Lung microvascular endothelial cell (primary cell): ENCODE measurements around the gene FMN1. TPM values are rescaled to one million over a fixed set of nuclear protein-coding genes. Genes with fewer than 3 reads are reported as not detected.

Experiments used
- DNase-seq, 2 donors: peaks; one replicate each; pipeline versions ENCODE4 v3.0.0 to v3.0.0-alpha.2; 2010; ENCODE audit warnings: low read depth in 2 of 2
- total RNA-seq: library from RNA; depleted of rRNA; stranded (reverse); fragments of >200 nt; gene quantifications from 2 replicates; pipeline ENCODE4 v1.2.1, GENCODE V29; 2014

Gene FMN1
- total RNA-seq, 1 donor from 2014 or later: under 0.01 TPM

DNA sequence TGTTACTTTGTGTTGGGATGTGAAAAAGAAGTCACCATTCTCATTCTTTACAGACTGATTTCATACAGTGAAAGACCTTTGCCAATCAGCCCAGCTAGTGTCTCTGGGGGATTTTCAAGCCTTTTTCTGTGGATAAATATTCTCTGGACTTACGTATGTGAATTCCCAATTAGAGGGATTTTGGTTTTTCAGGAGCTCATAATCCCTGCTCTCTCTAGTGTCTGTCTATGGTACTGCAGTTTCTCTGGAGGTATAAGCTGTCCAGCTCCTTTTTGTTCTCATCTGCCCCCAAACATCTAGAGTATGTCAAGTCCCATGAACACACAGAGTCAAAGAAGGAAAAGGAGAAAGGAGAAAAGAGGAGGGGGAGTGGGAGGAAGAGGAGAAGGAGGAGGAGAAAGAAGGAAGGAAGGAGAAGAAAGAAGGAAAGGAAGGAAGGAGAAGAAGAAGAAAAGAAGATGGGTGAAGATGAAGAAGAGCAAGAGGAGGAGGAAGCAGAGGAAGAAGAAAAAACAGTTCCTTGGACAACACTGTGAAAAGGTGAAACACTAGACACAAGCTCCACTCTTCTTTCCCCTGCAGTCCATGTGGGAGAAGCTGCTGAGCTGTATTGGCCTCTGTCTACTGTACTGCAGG lies 258.1 kb downstream of the FMN1 start:
- peak; percentile 69 to 74 for DNase-seq

DNA sequence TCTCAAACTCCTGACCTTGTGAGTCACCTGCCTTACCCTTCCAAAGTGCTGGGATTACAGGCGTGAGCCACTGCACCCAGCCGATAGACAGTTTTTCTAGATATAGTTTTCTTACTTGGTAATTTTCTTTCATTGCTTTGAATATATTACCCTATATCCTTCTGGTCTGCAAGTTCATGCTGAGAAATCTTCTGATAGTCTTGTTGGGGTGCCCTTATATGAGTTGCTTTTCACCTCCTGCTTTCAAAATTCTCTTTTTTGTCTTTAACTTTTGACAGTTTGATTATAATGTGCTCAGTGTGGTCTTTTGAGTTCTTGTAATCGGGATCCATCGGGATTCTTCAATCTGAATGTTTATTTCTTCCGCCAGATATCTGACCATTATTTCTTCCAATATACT lies 259.4 kb downstream of the FMN1 start:
- DNase-seq: no peak

DNA sequence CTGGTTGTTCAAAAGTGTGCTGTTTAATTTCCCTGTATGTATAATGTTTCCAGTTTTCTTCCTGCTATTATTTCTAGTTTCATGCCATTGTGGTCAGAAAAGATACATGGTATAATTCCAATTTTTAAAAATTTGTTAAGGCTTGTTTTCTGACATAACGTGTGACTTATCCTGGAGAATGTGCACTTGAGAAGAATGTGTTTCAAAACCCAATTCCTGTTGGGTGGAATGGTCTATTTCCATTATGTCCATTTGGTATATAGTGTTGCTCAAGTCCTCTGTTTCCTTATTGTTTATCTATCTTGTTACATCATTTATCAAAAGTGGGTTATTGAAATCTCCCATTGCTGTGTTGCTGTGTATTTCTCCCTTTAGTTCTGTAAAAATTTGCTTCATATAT lies 261.3 kb downstream of the FMN1 start:
- DNase-seq: no peak

DNA sequence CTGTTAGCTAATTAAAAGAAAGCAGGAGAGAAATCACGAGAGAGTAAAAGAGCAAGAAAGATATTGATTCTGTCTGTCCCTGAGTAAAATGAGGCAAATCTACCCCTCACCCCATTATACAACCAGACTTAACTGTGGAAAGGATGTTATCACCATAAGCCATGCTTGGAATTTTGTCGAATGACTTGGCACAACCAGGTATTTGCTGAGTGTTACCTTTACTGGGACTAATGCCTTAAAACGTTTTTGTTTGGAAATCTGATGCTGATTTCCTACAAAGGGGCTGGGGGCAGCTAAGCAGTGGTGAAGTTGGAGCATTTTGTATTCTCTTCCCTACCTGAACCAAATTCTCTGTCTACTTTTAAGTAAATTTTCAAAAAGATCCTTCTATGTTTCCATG lies 265.6 kb downstream of the FMN1 start:
- no peak for DNase-seq

DNA sequence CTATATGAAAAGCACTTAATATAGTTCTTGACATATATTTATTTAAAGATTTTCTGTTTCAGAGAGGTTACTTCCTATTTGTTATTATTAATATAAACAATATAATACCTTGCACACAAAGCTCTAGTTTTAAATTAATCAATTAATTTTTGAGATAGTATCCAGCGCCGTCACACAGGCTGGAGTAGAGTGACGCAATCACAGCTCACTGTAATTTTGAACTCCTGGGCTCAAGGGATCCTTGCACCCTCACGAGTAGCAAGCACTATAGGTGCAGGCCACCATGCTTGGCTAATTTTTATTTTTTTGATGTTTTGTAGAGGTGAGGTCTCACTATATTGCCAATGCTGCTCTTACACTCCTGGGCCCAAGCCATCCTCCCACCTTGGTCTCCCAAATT lies 267.4 kb downstream of the FMN1 start:
- no peak for DNase-seq

DNA sequence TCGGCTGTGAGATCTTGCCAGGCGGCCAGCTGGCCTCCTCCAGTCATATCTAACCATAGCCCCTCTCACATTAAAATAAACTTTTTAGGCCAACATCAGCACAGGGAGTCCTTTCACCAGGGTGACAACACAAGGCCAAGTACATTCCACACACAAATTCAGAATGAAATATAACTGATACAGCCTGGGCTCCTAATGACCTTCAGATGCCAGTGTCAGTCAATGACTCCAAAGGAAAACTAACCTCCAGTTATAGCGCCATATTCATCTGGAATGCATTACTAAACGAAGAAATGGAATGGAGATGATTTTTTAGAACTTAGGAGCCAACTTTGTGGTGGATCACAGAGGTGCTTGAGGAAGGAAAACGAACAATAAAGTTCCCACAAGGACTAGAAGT lies 271.3 kb downstream of the FMN1 start:
- no peak for DNase-seq

DNA sequence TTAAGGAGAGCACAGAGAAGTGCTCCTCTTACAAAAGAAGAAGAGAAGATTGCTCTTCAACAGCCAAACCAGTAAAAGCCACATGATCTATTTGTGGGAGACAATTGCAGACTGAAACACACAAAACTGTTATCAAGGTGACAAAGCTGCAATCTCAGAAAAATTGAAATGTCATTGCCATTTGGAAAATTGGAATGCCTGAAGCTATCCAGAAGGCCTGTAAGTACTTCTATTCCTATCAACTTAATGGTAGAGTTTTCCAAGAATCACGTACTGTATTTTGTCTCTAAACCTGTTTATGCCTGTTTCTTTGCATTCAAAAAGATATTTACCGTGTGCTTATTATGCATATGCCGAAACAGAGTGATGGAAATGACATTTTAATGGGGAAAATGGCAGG lies 272.0 kb downstream of the FMN1 start:
- DNase-seq: no peak

DNA sequence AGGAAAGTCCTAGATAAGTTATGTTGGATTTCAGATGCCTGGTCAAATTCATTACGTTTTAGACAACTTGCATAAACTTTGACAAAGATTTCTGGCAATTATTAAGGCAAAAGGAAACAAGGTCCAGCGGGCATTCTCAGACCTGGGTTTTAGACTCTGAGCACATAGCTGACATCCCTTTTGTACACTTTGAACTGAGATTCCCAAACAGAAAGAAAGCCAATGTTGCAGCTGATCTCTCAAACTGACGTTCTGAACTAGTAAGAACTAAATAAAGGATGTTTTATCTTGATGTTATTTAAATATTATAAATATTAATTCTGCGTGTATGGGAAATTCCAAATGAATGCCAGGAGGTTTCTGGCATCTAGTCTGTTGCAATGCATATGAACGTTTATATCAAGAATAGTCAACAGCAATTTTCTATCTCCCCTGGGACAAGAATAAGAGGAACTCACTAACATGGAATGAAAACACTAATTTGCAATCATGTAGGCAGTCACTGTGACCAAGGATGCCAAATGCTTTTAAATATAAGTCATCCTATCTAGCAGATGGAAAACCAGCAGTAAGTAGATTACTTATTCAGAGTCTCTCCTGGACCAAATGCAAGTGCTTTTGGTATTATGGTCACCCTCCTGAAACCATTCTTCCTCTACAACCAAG lies 274.6 kb downstream of the FMN1 start:
- no peak for DNase-seq

DNA sequence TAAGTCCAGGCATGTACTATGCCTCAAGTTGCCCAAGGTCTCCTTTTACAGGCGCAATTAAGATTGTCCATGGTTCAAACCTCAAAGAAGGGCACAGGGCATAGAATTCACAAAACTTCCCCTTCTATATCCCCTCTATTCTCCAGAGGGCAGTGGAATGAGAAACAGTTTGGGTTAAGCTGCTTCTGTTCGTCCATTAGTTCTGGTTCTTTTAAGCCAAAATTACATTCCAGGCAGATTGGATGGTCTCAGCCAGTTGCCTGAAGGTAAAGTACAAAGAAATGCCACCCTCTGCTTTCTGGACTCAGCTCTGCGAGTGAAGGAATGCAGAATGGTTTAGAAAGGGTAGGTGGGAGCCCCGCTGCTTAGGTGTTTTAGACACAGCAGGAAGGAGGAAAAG lies 276.0 kb downstream of the FMN1 start:
- no peak for DNase-seq

DNA sequence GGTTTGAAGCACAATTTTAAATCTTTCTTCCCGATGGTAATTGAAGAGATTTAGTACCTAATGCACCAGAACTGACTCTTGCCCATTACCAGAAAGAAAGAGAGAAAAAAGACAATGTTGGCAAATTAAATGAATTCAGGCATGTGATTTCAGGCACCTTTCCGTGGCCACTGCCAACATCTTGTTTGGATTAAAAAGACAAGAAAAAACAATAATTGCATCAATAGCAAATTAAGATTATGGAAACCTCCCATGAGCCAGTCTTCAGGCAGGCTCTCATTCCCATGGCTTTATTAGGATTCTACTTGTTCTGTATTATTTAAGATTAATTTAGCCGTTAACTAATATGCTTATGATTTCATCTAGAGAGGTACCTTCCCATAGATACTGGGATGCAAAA lies 283.7 kb downstream of the FMN1 start:
- DNase-seq: no peak

DNA sequence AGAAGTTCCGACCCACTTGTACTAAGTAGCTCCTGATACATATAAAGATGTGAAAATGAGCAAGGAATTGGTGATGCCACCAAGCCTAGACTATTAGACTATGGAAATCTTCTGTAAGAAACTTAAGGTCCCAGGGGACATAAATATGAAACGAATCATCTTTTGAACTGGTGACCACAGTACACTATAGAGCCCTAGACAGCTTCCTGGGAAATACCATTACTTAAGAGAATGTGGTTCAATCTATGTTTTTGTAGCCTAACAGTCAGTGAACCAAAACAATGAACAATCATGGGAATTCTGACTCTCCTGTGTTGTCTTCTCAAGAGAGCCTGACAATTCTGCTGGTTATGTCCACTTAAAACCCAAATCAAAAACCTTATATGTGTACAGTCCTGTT lies 285.1 kb downstream of the FMN1 start:
- DNase-seq: peak in 1 of 2 donors; percentile 16

DNA sequence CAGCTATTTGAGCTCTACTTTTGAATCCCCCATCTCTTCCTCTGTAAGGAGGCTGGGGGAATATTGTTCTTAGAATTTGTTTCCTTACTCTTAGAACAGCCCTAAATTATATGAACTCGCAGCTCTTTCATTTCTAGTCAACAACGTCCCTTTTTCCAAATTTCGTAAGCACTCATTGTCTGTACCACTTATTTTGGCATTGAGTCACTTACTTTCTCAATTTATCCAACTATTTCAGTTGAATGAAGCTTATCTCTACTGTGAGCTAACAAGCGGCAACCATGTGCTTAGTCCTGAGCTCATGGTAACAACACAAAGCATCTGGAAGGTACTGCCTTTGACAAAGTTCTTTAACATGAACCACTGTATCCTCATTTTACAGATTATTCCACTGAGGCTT lies 285.6 kb downstream of the FMN1 start:
- DNase-seq: no peak

DNA sequence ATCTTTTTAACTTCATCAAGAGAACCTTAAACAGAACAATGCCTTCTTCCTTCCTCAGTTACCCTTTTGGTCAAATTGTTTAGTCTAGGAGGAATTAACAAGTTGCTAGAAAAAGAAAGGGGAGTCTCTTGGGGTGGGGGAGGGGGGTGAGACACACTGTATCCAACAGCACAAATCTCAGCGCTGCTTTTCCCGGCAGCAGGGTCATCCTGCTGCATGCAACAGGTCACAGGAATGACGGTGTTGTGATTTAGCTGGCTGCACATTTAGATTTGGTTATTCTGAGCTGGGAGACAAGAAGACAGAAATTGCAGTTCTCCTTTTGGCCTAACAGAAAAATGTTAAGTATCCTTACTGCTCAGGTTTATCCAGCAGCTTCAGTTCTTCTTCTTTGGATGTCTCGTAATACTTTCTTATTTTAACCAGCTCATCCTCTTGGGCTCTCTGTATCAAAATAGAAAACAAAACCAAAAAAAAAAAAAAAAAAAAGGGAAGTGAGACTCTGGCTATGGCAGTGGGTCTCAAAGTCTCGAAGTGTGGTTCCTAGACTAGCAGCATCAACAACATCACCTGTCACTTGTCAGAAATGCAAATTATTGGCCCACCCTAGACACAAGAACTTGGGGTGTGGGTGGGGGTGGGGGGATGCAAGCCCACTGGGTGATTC lies 286.2 kb downstream of the FMN1 start:
- peak; percentile 52 to 89 for DNase-seq

DNA sequence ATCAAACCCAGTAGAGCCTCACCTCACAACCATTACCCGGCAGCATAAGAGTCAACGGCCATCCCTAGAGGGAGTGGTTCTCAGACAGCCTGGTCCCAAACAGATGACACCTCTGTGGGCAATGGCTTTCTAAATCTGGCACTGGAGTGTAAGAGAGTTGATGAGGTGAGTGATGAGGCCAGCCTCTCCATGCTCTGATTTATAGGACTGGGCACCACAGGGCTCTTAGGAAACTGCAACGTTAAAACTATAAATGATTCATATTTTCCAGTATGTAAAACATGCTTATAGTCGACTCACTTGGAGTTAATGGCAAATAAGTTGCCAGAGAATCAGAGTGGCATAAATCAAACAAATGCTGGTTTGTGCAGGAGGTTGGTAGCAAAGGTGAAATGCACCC lies 289.0 kb downstream of the FMN1 start:
- peak in 1 of 2 donors; percentile 4 for DNase-seq

DNA sequence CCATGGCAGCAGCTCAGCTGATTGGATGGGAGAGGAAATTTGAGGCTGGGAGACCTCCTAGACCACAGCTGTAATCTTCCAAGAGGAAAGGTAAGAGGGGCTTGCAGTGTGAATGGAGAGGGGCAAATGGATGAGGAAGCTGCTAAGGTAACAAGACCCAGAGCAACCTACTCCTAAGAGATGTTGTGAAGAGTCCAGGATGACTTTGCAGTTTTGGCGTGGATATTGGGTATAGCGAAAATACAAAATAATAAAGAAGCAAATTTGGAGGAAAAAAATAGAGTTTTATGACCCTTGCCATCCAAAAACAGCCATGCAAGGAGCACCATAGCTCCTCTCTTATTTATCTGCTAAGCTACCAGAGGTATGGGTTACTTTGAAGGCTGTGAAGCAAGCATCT lies 290.1 kb downstream of the FMN1 start:
- DNase-seq: no peak

DNA sequence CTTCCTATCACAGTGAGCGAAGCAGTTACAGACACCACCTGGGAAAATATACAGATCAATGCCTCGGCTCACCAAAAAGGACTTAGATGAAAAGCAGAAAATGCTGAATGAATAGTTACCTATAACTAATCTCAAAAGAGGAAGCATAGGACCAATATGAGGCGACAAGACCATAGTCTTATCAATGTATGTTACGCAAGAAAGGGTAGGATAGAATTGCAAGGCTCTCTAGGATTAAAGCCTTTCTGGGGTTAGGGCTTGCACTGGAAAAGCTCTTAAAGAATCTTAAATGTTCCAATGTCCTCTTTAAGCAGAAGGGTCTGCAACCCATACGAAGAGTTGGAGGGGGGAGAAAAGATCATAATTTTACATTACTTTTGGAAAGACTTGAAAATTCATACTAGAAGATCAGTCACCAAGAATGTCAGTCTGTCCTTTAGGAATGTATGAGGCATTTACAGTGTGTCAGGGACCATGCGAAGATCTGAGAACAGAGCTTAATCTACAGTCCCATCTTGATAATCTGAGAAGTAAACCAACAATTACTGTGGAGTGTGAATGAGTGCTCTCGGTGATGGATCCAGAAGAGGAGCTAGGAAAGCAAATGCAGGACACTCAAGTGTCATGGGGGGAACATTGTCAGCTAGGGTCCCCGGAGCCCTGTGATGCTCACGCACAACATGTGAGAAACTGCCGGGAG lies 290.8 kb downstream of the FMN1 start:
- no peak for DNase-seq

DNA sequence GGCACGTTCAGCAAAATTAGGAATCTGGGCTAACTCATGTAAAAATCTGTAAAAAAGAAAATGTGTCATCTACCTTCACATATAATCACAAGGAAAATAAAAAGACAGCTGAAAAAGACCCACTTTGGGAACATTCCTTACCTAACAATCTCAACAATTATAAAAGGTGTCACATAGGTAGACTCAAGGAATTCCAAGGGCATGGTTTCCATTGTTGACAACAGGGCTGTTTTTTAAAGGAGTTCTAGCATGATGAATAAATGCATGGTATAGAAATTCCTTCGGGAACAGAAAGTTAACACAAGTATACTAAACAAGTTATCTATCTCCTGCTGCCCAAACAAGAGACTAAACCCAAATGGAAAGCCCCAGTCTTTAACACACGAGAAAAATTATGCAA lies 292.5 kb downstream of the FMN1 start:
- no peak for DNase-seq

DNA sequence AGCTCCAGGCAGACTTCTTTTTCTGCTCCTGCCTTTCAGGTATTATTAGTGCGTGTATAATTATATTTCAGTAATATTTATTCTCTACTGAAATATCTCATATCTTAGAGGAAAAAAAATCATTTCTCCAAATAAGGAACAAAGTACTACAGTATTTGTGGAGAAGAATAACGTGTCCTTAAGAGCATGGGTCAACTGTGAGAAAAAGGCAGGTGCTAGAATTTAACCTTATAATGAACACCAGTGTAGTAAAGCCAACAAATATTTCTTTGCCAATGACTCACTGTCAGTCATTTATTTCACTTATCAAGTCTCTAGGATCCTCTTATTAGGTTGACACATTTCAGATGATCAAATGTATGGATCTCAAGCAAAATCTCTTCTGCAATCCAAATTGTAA lies 293.3 kb downstream of the FMN1 start:
- no peak for DNase-seq

DNA sequence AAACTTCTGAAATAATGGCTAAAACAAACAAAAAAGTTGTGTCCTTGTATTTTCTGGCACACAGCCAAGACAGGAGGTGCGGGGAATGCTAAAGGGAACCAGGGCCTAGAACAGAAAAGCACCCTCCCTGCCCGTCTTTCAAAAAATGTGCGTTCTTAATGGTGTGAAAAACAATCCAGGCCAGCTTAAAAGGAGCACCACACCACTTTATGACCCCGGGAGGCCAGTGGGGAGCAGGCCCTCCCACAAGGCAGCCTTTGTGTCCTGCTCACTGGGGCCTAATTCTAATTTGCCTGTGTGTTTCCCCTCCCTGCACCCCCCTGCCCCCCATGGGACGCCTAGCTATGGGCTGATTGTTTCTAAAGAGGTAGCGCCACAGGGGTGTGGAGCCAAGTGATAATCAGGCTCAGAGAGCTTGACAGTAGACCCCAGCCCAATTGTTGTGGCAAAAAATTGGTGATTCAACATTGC lies 295.4 kb downstream of the FMN1 start:
- peak in 1 of 2 donors; percentile 36 for DNase-seq

DNA sequence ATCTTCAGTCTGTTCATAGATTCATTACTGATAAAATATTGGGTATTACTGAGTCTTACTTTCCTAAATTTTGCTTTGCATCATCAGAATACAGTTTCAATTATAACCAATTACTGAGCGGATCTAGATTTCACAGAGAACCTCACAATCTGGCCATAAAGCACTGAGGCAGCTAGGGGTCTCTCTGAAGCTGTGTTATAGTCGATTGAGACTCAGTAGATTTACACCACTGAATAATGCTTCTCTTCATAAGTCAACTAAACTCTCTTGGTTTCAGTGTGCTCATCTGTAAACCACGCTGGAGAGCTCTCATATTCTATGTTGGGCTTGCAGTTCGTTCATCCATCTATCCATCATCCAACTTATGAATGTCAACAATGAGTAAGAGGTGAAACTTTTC lies 296.1 kb downstream of the FMN1 start:
- no peak for DNase-seq

DNA sequence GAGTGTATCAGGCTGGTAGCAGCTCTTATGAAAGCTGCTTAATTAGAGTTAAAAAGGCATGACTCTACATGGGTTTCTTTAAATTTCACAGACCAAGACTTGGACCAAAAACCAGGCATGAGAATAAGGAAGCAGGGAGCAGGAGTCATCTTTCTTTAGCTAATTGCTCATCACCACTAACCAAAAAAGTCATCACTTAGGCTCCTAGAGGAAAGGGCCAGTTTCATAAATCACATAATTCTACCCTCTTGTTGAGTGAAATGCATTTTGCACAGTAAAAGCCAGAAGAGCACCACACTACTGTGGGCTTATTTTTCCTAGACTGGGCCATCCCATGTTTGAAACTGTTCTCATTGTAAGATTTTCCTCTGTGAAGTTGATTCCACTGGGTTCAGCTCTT lies 301.1 kb downstream of the FMN1 start:
- no peak for DNase-seq

DNA sequence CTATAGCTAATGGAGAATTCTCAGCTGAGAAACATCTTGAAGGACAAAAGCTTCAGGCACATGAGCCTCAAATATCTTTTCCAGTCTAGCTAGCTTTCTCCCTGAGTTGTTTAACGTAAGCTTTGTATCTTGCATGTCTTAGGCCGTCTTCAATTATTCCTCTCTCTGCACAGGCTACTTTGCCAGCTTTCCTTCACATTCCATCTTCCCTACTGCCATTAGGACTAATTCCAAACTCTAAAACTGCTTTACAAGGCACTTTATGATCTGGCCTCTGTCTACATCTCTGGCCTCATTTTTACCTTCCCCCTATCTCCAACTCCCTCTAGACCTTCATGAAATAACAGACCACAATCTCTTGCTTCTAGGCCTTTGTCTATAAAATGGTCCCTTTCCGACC lies 305.3 kb downstream of the FMN1 start:
- DNase-seq: no peak
